MM.1S (cell line): ENCODE measurements around the gene SLC1A2.
"Not testable (repeated sequence)": the region's sequence is repeated elsewhere in the genome, so short reads cannot be mapped to it uniquely, and the experiment has no call there.

ENCODE experiments used
- DNase-seq: peaks from one replicate; pipeline ENCODE4 v3.0.0-alpha.2; 2015
- H2AFZ ChIP-seq: fragments of 300-600 bp; sonication (generic); 2 replicates; pipeline ENCODE4 v1.6.0; 2016; ENCODE audit warnings: antibody characterized with exemption, low read length
- H3F3A ChIP-seq: fragments of 300-600 bp; sonication (generic); 2 replicates; pipeline ENCODE4 v1.6.1; 2016; ENCODE audit warnings: mild to moderate bottlenecking, antibody characterized with exemption, low read length, moderate library complexity, mixed read lengths; ENCODE audit not compliant: insufficient read depth
- H3K27ac ChIP-seq: fragments of 300-600 bp; sonication (generic); 2 replicates; pipeline ENCODE4 v1.5.1; 2016; ENCODE audit warnings: mild to moderate bottlenecking, low read length
- H3K27me3 ChIP-seq: fragments of 300-600 bp; sonication (generic); replicated peaks from 2 replicates; pipeline ENCODE4 v1.6.0; 2016; ENCODE audit warnings: low read length; ENCODE audit not compliant: insufficient read depth
- H3K36me3 ChIP-seq: fragments of 300-600 bp; sonication (generic); replicated peaks from 2 replicates; pipeline ENCODE4 v1.6.1; 2016; ENCODE audit warnings: mild to moderate bottlenecking, low read length, mixed read lengths; ENCODE audit not compliant: insufficient read depth
- H3K4me1 ChIP-seq: fragments of 300-600 bp; sonication (generic); 2 replicates; pipeline ENCODE4 v1.6.1; 2016; ENCODE audit warnings: low read length, mixed read lengths
- H3K4me2 ChIP-seq: fragments of 300-600 bp; sonication (generic); 2 replicates; pipeline ENCODE4 v1.6.0; 2016; ENCODE audit warnings: low read depth, low read length
- H3K4me3 ChIP-seq: fragments of 300-600 bp; sonication (generic); 2 replicates; pipeline ENCODE4 v1.5.1; 2016; ENCODE audit warnings: low read length, mixed read lengths
- H3K79me2 ChIP-seq: fragments of 300-600 bp; sonication (generic); 2 replicates; pipeline ENCODE4 v1.6.1; 2016; ENCODE audit warnings: mixed run types, low read length, mixed read lengths
- H3K9ac ChIP-seq: fragments of 300-600 bp; sonication (generic); 2 replicates; pipeline ENCODE4 v1.6.1; 2016; ENCODE audit warnings: low read length, mixed read lengths
- H3K9me2 ChIP-seq: fragments of 300-600 bp; sonication (generic); replicated peaks from 2 replicates; pipeline ENCODE4 v1.6.1; 2016; ENCODE audit warnings: mild to moderate bottlenecking, low read length, mixed read lengths; ENCODE audit not compliant: insufficient read depth
- H3K9me3 ChIP-seq: fragments of 300-600 bp; sonication (generic); replicated peaks from 2 replicates; pipeline ENCODE4 v1.6.1; 2016; ENCODE audit warnings: mild to moderate bottlenecking, low read length, mixed read lengths; ENCODE audit not compliant: insufficient read depth
- H4K20me1 ChIP-seq: fragments of 300-600 bp; sonication (generic); 2 replicates; pipeline ENCODE4 v1.6.1; 2016; ENCODE audit warnings: mild to moderate bottlenecking, low read length, moderate library complexity, mixed read lengths; ENCODE audit not compliant: insufficient read depth
- EZH2 ChIP-seq: fragments of 300-600 bp; sonication (generic); optimal IDR thresholded peaks from 2 replicates; pipeline ENCODE3; 2017; ENCODE audit warnings: low read depth, mild to moderate bottlenecking, antibody characterized with exemption, low read length, mixed read lengths
- EZH2phosphoT487 ChIP-seq: fragments of 300-600 bp; sonication (generic); IDR thresholded peaks from 2 replicates; pipeline ENCODE4 v1.6.1; 2018; ENCODE audit warnings: antibody characterized with exemption, low read length
- TF ChIP-seq, protein P1 (sequence below): fragments of 300-600 bp; sonication (generic); IDR thresholded peaks from 2 replicates; pipeline ENCODE4 v1.5.1; 2016; ENCODE audit warnings: antibody characterized with exemption, low read length, mixed read lengths

SLC1A2 gene

DNA sequence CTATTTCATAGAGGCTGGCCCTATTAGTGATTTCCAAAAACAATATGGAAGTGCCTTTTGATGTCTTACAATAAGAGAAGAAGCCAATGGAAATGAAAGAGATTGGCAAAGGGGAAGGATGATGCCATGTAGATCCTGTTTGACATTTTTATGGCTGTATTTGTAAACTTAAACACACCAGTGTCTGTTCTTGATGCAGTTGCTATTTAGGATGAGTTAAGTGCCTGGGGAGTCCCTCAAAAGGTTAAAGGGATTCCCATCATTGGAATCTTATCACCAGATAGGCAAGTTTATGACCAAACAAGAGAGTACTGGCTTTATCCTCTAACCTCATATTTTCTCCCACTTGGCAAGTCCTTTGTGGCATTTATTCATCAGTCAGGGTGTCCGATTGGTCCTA lies 189.0 kb downstream of the SLC1A2 start:
- H3K36me3 ChIP-seq = peaks cover 8% of the 10 kb centered on the region; the same call in 1 of the 2 replicates
- H3K4me1 ChIP-seq = 0 out of 2 replicates have a peak, but pooled peaks cover 3% of the 10 kb centered on the region
- no peak overlapping the region for H3K4me3 ChIP-seq
- H2AFZ ChIP-seq = no peak overlapping the region
- H3K79me2 ChIP-seq = no peaks in the 10 kb centered on the region
- H3K4me2 ChIP-seq = no peak overlapping the region
- DNase-seq = no peak
- no peak overlapping the region for H3K27ac ChIP-seq
- H3K9me2 ChIP-seq = no peaks in the 10 kb centered on the region
- TF ChIP-seq EZH2 (no peak), EZH2phosphoT487 (no peak)
- TF ChIP-seq, protein P1, sequence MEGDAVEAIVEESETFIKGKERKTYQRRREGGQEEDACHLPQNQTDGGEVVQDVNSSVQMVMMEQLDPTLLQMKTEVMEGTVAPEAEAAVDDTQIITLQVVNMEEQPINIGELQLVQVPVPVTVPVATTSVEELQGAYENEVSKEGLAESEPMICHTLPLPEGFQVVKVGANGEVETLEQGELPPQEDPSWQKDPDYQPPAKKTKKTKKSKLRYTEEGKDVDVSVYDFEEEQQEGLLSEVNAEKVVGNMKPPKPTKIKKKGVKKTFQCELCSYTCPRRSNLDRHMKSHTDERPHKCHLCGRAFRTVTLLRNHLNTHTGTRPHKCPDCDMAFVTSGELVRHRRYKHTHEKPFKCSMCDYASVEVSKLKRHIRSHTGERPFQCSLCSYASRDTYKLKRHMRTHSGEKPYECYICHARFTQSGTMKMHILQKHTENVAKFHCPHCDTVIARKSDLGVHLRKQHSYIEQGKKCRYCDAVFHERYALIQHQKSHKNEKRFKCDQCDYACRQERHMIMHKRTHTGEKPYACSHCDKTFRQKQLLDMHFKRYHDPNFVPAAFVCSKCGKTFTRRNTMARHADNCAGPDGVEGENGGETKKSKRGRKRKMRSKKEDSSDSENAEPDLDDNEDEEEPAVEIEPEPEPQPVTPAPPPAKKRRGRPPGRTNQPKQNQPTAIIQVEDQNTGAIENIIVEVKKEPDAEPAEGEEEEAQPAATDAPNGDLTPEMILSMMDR = no peak
- H3K9me3 ChIP-seq = no peaks in the 10 kb centered on the region
- H3F3A ChIP-seq = peaks cover 18% of the 10 kb centered on the region; the same call in 1 of the 2 replicates
- no peak overlapping the region for H3K9ac ChIP-seq
- no peaks in the 10 kb centered on the region for H3K27me3 ChIP-seq
- H4K20me1 ChIP-seq = no peaks in the 10 kb centered on the region

DNA sequence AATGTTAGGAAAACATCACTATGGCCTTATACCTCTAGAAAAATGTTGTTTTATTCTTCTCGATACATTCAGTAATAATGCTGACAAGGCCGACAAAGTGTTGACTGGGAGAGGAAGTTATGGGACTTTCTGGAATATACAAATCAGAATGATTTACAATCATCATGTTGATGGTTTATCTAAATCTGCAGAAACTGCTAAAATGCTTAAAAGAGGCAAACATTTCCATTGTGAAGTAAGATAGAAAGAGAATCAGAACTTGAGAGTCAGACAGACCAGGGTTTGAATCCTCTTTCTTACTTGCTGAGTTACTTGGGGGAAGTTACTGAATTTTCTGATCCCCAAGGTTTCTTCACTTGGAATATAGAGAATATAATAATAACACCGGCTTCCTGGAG lies 191.0 kb downstream of the SLC1A2 start:
- Histone ChIP-seq H3K9ac (no peak overlapping the region), H3K9me3 (no peaks in the 10 kb centered on the region), H3K4me2 (no peak overlapping the region), H3K4me3 (no peak overlapping the region), H2AFZ (no peak overlapping the region), H3K79me2 (no peaks in the 10 kb centered on the region), H3K27me3 (no peaks in the 10 kb centered on the region), H4K20me1 (no peaks in the 10 kb centered on the region), H3K27ac (no peak overlapping the region), H3K36me3 (peaks cover 13% of the 10 kb centered on the region), H3K4me1 (0 out of 2 replicates have a peak, but pooled peaks cover under 1% of the 10 kb centered on the region), H3K9me2 (no peaks in the 10 kb centered on the region), H3F3A (peaks cover 16% of the 10 kb centered on the region; the same call in 1 of the 2 replicates)
- TF ChIP-seq EZH2 (no peak), EZH2phosphoT487 (no peak)
- TF ChIP-seq, protein P1 = no peak
- no peak for DNase-seq

GRCh38 chr11:35227576-35228327 lies 191.6 kb downstream of the SLC1A2 start:
- H3K27me3 ChIP-seq = no peaks in the 10 kb centered on the region
- no peak for DNase-seq
- H3K36me3 ChIP-seq = peaks cover 19% of the 10 kb centered on the region
- H3K9me2 ChIP-seq = no peaks in the 10 kb centered on the region
- TF ChIP-seq, protein P1 = no peak
- no peak for TF ChIP-seq EZH2phosphoT487
- TF ChIP-seq EZH2 = no peak
- H4K20me1 ChIP-seq = no peaks in the 10 kb centered on the region
- no peak overlapping the region for H3K27ac ChIP-seq
- no peak overlapping the region for H2AFZ ChIP-seq
- H3K79me2 ChIP-seq = no peaks in the 10 kb centered on the region
- H3F3A ChIP-seq = 0 out of 2 replicates have a peak, but pooled peaks cover 13% of the 10 kb centered on the region
- no peak overlapping the region for H3K9ac ChIP-seq
- H3K4me1 ChIP-seq = no peaks in the 10 kb centered on the region
- no peak overlapping the region for H3K4me3 ChIP-seq
- H3K9me3 ChIP-seq = no peaks in the 10 kb centered on the region
- H3K4me2 ChIP-seq = no peak overlapping the region

- peaks cover 21% of the 10 kb centered on the region for H3K36me3 ChIP-seq
- not testable (repeated sequence) for H3F3A ChIP-seq, H3K79me2 ChIP-seq, H4K20me1 ChIP-seq, H2AFZ ChIP-seq, H3K27ac ChIP-seq, H3K9ac ChIP-seq, H3K4me1 ChIP-seq, H3K9me2 ChIP-seq, DNase-seq, H3K9me3 ChIP-seq, H3K27me3 ChIP-seq, H3K4me2 ChIP-seq, H3K4me3 ChIP-seq
These were observed 192.6 kb downstream of the SLC1A2 start for GRCh38 chr11:35226756-35227155.
